Memory B cell (primary cell): ENCODE results near the gene SPEM2.

Source experiments
- ATAC-seq: fragments of 150-1000 bp; cut with Tn5 transposase; 2 replicates; pipeline ENCODE4 v1.10.0; 2021; ENCODE audit warnings: low read depth, mild to moderate bottlenecking, moderate library complexity
- DNase-seq, 2 donors: peaks; one replicate each; pipeline ENCODE4 v3.0.0; 2022; ENCODE audit warnings: low spot score in 2 of 2
- H3K27ac Mint-ChIP-seq: one replicate; pipeline ENCODE4 v1.8.0; 2022; ENCODE audit warnings: mild to moderate bottlenecking, moderate library complexity, mixed read lengths
- H3K27me3 Mint-ChIP-seq: one replicate; pipeline ENCODE4 v1.8.0; 2022; ENCODE audit warnings: mixed read lengths
- H3K36me3 Mint-ChIP-seq: one replicate; pipeline ENCODE4 v1.8.0; 2022; ENCODE audit warnings: mild to moderate bottlenecking, mixed read lengths
- H3K4me1 Mint-ChIP-seq: one replicate; pipeline ENCODE4 v1.8.0; 2022; ENCODE audit warnings: mixed read lengths
- H3K4me3 Mint-ChIP-seq: one replicate; pipeline ENCODE4 v1.8.0; 2022; ENCODE audit warnings: mild to moderate bottlenecking, moderate library complexity, mixed read lengths
- H3K9me3 Mint-ChIP-seq: one replicate; pipeline ENCODE4 v1.8.0; 2022; ENCODE audit warnings: mixed read lengths

SPEM2 gene

GRCh38 chr17:7393613-7394451 is 31.6 kb upstream of the SPEM2 start:
- DNase-seq (no peak), ATAC-seq (peak; percentile 74)
- Mint-ChIP-seq H3K4me1 (peaks cover 14% of the 10 kb centered on the region), H3K4me3 (peak overlapping the region; percentile 93), H3K27ac (peak overlapping the region; percentile 81), H3K9me3 (no peaks in the 10 kb centered on the region), H3K36me3 (peaks cover 10% of the 10 kb centered on the region), H3K27me3 (no peaks in the 10 kb centered on the region)

- no peaks in the 10 kb centered on the region for H3K27me3 Mint-ChIP-seq
- peak; percentile 80 to 89 for DNase-seq
- H3K4me1 Mint-ChIP-seq, result peaks cover 14% of the 10 kb centered on the region
- H3K27ac Mint-ChIP-seq, result peak within 1 kb of the TSS; percentile 81
- peak; percentile 90 for ATAC-seq
- H3K36me3 Mint-ChIP-seq, result peaks cover 8% of the 10 kb centered on the region
- H3K4me3 Mint-ChIP-seq, result peak within 1 kb of the TSS; percentile 94
- H3K9me3 Mint-ChIP-seq, result no peaks in the 10 kb centered on the region
Observed at GRCh38 chr17:7394452-7395191, 30.8 kb upstream of the SPEM2 start, which contains the start of gene PLSCR3. Gene PLSCR3, minus strand, starts transcription at chr17:7394525. Its CDS starts 415 bp downstream, at chr17:7394110.

GRCh38 chr17:7396147-7396546 is 29.3 kb upstream of the SPEM2 start:
- H3K27ac Mint-ChIP-seq, result no peak overlapping the region
- peaks cover 1% of the 10 kb centered on the region for H3K36me3 Mint-ChIP-seq
- no peaks in the 10 kb centered on the region for H3K9me3 Mint-ChIP-seq
- ATAC-seq, result no peak
- H3K4me1 Mint-ChIP-seq, result peaks cover 14% of the 10 kb centered on the region
- no peak for DNase-seq
- no peaks in the 10 kb centered on the region for H3K27me3 Mint-ChIP-seq
- H3K4me3 Mint-ChIP-seq, result no peak overlapping the region

GRCh38 chr17:7398612-7399011 is 26.8 kb upstream of the SPEM2 start:
- Mint-ChIP-seq H3K27ac (no peak overlapping the region), H3K27me3 (no peaks in the 10 kb centered on the region), H3K9me3 (no peaks in the 10 kb centered on the region), H3K4me1 (peaks cover 17% of the 10 kb centered on the region), H3K4me3 (no peak overlapping the region), H3K36me3 (peaks cover 2% of the 10 kb centered on the region)
- ATAC-seq (no peak), DNase-seq (no peak)

- Mint-ChIP-seq H3K27me3 (peaks cover 8% of the 10 kb centered on the region), H3K4me1 (peaks cover 16% of the 10 kb centered on the region), H3K4me3 (peak overlapping the region; percentile 97), H3K36me3 (peaks cover 2% of the 10 kb centered on the region), H3K27ac (peak overlapping the region; percentile 91), H3K9me3 (no peaks in the 10 kb centered on the region)
- ATAC-seq, result no peak
- DNase-seq, result no peak
Observed at GRCh38 chr17:7403043-7403726, 22.2 kb upstream of the SPEM2 start.

GRCh38 chr17:7403727-7403976 is 21.8 kb upstream of the SPEM2 start:
- H3K4me1 Mint-ChIP-seq, result peaks cover 16% of the 10 kb centered on the region
- no peaks in the 10 kb centered on the region for H3K9me3 Mint-ChIP-seq
- peaks cover 8% of the 10 kb centered on the region for H3K27me3 Mint-ChIP-seq
- peak overlapping the region; percentile 97 for H3K4me3 Mint-ChIP-seq
- ATAC-seq (peak; percentile 6), DNase-seq (no peak)
- H3K27ac Mint-ChIP-seq, result peak overlapping the region; percentile 91
- H3K36me3 Mint-ChIP-seq, result peaks cover 2% of the 10 kb centered on the region

- Mint-ChIP-seq H3K9me3 (no peaks in the 10 kb centered on the region), H3K4me1 (peaks cover 18% of the 10 kb centered on the region), H3K36me3 (peaks cover 2% of the 10 kb centered on the region), H3K27me3 (peaks cover 10% of the 10 kb centered on the region), H3K27ac (peak within 1 kb of the TSS; percentile 91), H3K4me3 (peak within 1 kb of the TSS; percentile 97)
- DNase-seq, result peak; percentile 86 to 87
- ATAC-seq, result peak; percentile 92
Observed at GRCh38 chr17:7403977-7404736, 21.3 kb upstream of the SPEM2 start, which contains the start of gene TMEM256. Gene TMEM256, minus strand, starts transcription at chr17:7404097. Its CDS starts 13 bp downstream, at chr17:7404084.

GRCh38 chr17:7404737-7405349 is 20.6 kb upstream of the SPEM2 start:
- DNase-seq, result peak in 1 of 2 donors; percentile 51
- H3K4me3 Mint-ChIP-seq, result peak overlapping the region; percentile 97
- ATAC-seq, result peak; percentile 37
- peaks cover 19% of the 10 kb centered on the region for H3K4me1 Mint-ChIP-seq
- peaks cover 2% of the 10 kb centered on the region for H3K36me3 Mint-ChIP-seq
- H3K27ac Mint-ChIP-seq, result peak overlapping the region; percentile 91
- no peaks in the 10 kb centered on the region for H3K9me3 Mint-ChIP-seq
- peaks cover 15% of the 10 kb centered on the region for H3K27me3 Mint-ChIP-seq

GRCh38 chr17:7405350-7406234 is 19.8 kb upstream of the SPEM2 start:
- DNase-seq (no peak), ATAC-seq (no peak)
- Mint-ChIP-seq H3K27ac (peak overlapping the region; percentile 72), H3K4me3 (peak overlapping the region; percentile 89), H3K4me1 (peaks cover 19% of the 10 kb centered on the region), H3K9me3 (no peaks in the 10 kb centered on the region), H3K27me3 (peaks cover 16% of the 10 kb centered on the region), H3K36me3 (peaks cover 2% of the 10 kb centered on the region)

GRCh38 chr17:7406235-7406825 is 19.1 kb upstream of the SPEM2 start:
- Mint-ChIP-seq H3K4me1 (peaks cover 19% of the 10 kb centered on the region), H3K4me3 (peak overlapping the region; percentile 75), H3K9me3 (no peaks in the 10 kb centered on the region), H3K27ac (no peak overlapping the region), H3K36me3 (peaks cover 2% of the 10 kb centered on the region), H3K27me3 (peaks cover 16% of the 10 kb centered on the region)
- no peak for ATAC-seq
- no peak for DNase-seq

GRCh38 chr17:7407082-7407481 is 18.3 kb upstream of the SPEM2 start:
- Mint-ChIP-seq H3K27ac (no peak overlapping the region), H3K27me3 (peaks cover 16% of the 10 kb centered on the region), H3K4me3 (no peak overlapping the region)

More at GRCh38 chr17:7407082-7407481, 18.3 kb upstream of the SPEM2 start:
- no peaks in the 10 kb centered on the region for H3K36me3 Mint-ChIP-seq
- ATAC-seq, result no peak
- no peaks in the 10 kb centered on the region for H3K9me3 Mint-ChIP-seq
- peaks cover 16% of the 10 kb centered on the region for H3K4me1 Mint-ChIP-seq
- no peak for DNase-seq
